ENCODE measurements around the gene RASSF8. TPM values are rescaled to one million over a fixed set of nuclear protein-coding genes. Genes with fewer than 3 reads are reported as not detected.

The RASSF8 gene
- total RNA-seq, 6 donors from 2014 or later: 23.0 to 78.5 (median 60.7) TPM

DNA sequence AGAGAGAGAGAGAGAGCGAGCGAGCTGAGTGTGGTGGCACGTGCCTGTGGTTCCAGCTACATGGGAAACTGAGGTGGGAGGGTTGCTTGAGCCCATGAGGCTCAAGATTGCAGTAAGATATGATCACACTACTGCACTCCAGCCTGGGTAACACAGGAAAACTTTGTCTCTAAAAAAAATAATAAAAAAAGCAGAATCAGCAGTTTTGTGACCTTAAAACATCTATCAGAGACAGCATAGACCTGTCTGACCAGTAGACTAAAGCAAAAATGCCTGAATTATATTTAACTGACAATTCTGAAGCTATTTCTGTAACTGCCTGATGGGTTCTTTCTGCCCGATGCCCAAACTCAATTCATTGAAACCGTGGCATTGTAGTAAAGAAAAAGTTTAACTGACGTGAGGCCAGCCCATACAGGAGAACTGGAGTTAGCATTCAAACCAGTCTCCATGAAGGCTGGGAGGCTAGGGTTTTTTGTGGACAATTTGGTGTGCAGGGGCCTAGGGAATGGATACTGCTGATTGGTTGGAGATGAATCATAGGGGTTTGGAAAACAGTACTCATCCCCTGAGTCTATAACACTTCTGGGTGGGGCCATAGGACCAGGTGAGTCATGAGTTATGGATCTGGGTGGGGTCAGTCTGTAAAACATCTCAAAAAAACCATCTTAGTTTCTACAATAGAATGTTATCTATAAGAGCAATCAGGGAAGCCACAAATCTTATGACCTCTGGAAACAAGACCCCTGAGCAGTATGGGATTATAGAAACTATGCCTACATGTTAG lies 8.0 kb upstream of the RASSF8 start:
- H3K27ac ChIP-seq: no peak overlapping the region
- ATAC-seq (ENCODE audit: low FRiP score in 2 of 2): no peak
- H3K27me3 ChIP-seq: no peaks in the 10 kb centered on the region
- DNase-seq: no peak
- H3K9me3 ChIP-seq: no peaks in the 10 kb centered on the region
- H3K36me3 ChIP-seq: no peaks in the 10 kb centered on the region
- no peak overlapping the region for H3K4me3 ChIP-seq
- TF ChIP-seq EP300 (IDR thresholded peaks at IDR 0.05): no peak
- TF ChIP-seq POLR2A (IDR thresholded peaks at IDR 0.05): no peak
- no peak for TF ChIP-seq POLR2AphosphoS5 (IDR thresholded peaks at IDR 0.05)
- TF ChIP-seq, protein P1, sequence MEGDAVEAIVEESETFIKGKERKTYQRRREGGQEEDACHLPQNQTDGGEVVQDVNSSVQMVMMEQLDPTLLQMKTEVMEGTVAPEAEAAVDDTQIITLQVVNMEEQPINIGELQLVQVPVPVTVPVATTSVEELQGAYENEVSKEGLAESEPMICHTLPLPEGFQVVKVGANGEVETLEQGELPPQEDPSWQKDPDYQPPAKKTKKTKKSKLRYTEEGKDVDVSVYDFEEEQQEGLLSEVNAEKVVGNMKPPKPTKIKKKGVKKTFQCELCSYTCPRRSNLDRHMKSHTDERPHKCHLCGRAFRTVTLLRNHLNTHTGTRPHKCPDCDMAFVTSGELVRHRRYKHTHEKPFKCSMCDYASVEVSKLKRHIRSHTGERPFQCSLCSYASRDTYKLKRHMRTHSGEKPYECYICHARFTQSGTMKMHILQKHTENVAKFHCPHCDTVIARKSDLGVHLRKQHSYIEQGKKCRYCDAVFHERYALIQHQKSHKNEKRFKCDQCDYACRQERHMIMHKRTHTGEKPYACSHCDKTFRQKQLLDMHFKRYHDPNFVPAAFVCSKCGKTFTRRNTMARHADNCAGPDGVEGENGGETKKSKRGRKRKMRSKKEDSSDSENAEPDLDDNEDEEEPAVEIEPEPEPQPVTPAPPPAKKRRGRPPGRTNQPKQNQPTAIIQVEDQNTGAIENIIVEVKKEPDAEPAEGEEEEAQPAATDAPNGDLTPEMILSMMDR (IDR thresholded peaks at IDR 0.05): no peak
- H3K4me1 ChIP-seq: no peaks in the 10 kb centered on the region
- WGBS, 2 donors: 95 to 99% methylated on average over 5 to 6 of the region's 6 CpGs

DNA sequence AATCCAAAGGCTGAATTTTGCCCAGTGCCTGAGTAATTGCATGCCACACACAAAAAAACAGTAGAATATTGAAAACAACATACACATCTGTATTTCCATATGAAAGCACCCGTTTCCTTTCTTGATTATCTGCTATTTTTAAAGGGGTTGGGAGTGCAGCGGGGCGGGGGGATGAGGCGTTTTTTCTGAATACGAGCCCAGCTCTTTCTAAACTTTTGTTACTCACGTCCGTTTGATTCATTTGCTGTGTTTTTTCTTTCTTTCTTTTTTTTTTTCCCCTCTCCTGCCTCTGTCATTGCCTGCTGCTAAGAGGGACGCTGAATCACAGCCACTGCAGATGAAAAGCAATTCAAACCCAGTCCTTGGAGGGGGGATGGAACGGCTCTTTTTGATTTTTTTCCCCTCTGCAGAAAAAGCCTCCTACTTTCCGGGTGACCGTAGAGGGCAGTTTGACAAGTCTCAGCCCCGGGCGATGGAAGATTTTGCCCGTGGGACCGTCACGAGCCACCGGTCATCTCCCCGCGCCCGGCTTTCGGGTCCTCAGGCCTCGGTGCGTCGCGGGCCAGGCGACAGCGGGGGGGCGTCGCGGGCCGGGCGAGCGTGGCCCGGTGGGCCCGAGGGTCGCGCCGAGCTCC lies 572 bp upstream of the RASSF8 start:
- Histone ChIP-seq H3K36me3 (no peaks in the 10 kb centered on the region), H3K4me3 (peak overlapping the region; percentile 12 to 83 (median 78)), H3K9me3 (no peaks in the 10 kb centered on the region), H3K4me1 (peaks cover 17 to 26% (median 20%) of the 10 kb centered on the region in 4 donors), H3K27me3 (no peaks in the 10 kb centered on the region), H3K27ac (peak overlapping the region; percentile 89 to 95 (median 92))
- TF ChIP-seq POLR2AphosphoS5 (IDR thresholded peaks at IDR 0.05): no peak
- peak in 1 of 2 donors; percentile 50 for ATAC-seq (ENCODE audit: low FRiP score in 2 of 2)
- 2 to 3% methylated on average over 14 to 26 of the region's 38 CpGs for WGBS, 2 donors
- no peak for DNase-seq

DNA sequence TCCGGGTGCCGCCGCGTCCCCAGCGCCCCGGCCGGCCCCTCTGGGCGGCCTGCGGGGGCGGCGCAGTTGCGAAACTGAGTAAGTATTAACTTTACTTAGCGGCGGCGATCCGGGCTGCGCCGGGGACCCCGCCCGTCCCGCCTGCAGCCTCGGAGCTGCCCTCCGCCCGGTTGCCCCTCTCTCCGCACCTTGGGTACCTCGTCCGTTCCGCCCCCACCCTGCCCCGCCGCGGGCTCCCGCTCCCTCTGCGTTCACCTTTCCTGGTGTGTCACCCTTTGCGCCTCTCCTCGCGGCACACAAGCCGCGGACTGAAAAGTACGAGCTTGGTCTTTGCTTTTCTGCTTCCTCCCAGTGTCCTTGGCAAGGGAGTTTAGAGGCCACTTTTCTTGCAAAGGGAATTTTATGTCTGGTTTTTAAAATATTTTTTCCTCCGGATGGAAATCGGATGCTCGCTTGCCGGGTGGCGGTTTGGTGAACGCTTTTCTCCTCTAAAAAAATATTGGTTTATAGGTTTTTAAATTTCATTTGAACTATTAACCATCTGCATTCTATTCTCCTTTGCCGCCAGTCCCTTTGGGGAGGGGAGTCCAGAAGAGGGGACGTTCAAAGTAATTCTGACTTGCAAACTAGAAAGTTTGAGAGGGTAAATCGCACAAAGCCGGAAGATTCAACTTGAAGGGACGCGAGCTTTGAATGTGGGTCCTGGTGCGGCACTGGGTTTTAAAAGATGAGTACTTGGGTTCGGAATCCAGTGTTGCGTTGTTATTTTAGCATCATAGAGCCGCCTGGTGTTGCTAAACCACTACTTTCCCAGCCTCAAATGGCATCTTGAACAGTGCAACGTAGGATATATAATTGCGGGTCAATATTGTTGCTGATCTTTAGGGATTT lies 834 bp downstream of the RASSF8 start:
- peak; percentile 47 to 92 for DNase-seq

DNA sequence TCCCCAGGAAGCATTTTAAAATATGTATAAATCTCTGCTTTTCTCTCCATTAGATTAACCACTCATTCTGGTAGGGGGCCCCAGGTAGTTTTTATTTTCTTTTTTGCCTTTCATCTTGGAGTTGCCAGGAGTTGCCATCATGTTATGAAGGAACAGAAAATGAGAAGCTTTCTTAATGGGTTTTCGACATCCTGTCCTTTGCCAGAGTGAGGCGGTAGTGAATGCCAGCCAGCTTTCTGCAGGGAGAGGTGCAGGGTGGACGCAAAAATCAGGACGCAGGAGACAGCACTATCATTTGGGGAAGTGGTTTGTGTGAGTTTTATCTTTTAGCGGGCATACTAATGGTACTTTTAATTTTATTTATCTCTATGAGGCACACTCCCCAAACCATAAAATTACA lies 1.7 kb downstream of the RASSF8 start:
- DNase-seq: peak in 1 of 2 donors; percentile 33
- WGBS, 2 donors: 5 to 10% methylated on average over 5 of the region's 5 CpGs
- Histone ChIP-seq H3K9me3 (no peaks in the 10 kb centered on the region), H3K4me3 (peak overlapping the region; percentile 77 to 94 (median 82)), H3K36me3 (no peaks in the 10 kb centered on the region), H3K27ac (peak overlapping the region in 3 of 4 donors; percentile 87 to 93 (median 91)), H3K27me3 (no peaks in the 10 kb centered on the region), H3K4me1 (peaks cover 21 to 29% (median 26%) of the 10 kb centered on the region in 4 donors)
- ATAC-seq (ENCODE audit: low FRiP score in 2 of 2): no peak
- TF ChIP-seq POLR2AphosphoS5 (IDR thresholded peaks at IDR 0.05) (no peak), POLR2A (IDR thresholded peaks at IDR 0.05) (no peak), EP300 (IDR thresholded peaks at IDR 0.05) (no peak)
- TF ChIP-seq, protein P1 (IDR thresholded peaks at IDR 0.05): no peak

More for the DNA sequence above, 834 bp downstream of the RASSF8 start:
- ATAC-seq (ENCODE audit: low FRiP score in 2 of 2): peak in 1 of 2 donors; percentile 69
- no peaks in the 10 kb centered on the region for H3K27me3 ChIP-seq
- H3K27ac ChIP-seq: peak overlapping the region; percentile 87 to 93 (median 90)
- 0 to 1% methylated on average over 45 to 51 of the region's 57 CpGs for WGBS, 2 donors
- H3K9me3 ChIP-seq: no peaks in the 10 kb centered on the region
- H3K4me1 ChIP-seq: peaks cover 21 to 29% (median 26%) of the 10 kb centered on the region in 4 donors
- no peaks in the 10 kb centered on the region for H3K36me3 ChIP-seq
- peak overlapping the region; percentile 77 to 94 (median 82) for H3K4me3 ChIP-seq
- peak in 1 of 4 donors; percentile 26 for TF ChIP-seq POLR2A (IDR thresholded peaks at IDR 0.05)
- TF ChIP-seq EP300 (IDR thresholded peaks at IDR 0.05): no peak
- TF ChIP-seq, protein P1 (IDR thresholded peaks at IDR 0.05): peak in 2 of 6 experiments; percentile 5
- TF ChIP-seq POLR2AphosphoS5 (IDR thresholded peaks at IDR 0.05): peak in 1 of 2 donors; percentile 13
